ENCODE data around the gene NDUFS1. TPM values are rescaled to one million over a fixed set of nuclear protein-coding genes. Genes with fewer than 3 reads are reported as not detected.
"Not testable (repeated sequence)": the region's sequence is repeated elsewhere in the genome, so short reads cannot be mapped to it uniquely, and the experiment has no call there.

NDUFS1 gene
- total and polyA plus RNA-seq, 10 donors, result 9.0 to 93.6 (median 65.2) TPM

- Histone ChIP-seq H3K27me3 (replicated peaks in 1 of 7) (no peaks in the 10 kb centered on the region), H3K36me3 (peaks cover 12 to 100% (median 91%) of the 10 kb centered on the region in 6 donors), H3K4me1 (no peaks in the 10 kb centered on the region), H3K27ac (no peak overlapping the region), H3K4me3 (no peak overlapping the region), H3K9me3 (no peaks in the 10 kb centered on the region)
- TF ChIP-seq POLR2AphosphoS5 (IDR thresholded peaks at IDR 0.05) (no peak), POLR2A (IDR thresholded peaks at IDR 0.05) (no peak), CTCF (IDR thresholded peaks at IDR 0.05 in 8 of 11, conservative IDR thresholded peaks at IDR 0.05 in 3 of 11) (no peak)
- intact Hi-C loops (cut with DNase I; ENCODE audit: low total_unique reads), result no loop called here
- DNase-seq, result no peak
- 96 to 98% (median 96%) methylated on average over 2 of the region's 2 CpGs for WGBS, 5 donors
Measured at GRCh38 chr2:206144383-206144782, 14.9 kb downstream of the NDUFS1 start.

GRCh38 chr2:206143451-206143850 lies 15.8 kb downstream of the NDUFS1 start:
- H3K4me3 ChIP-seq, result no peak overlapping the region

GRCh38 chr2:206127656-206128055 lies 31.6 kb downstream of the NDUFS1 start:
- H3K36me3 ChIP-seq, result peaks cover 4 to 100% (median 95%) of the 10 kb centered on the region in 6 donors
- intact Hi-C loops (cut with DNase I; ENCODE audit: low total_unique reads), result no loop called here

More at GRCh38 chr2:206143451-206143850, 15.8 kb downstream of the NDUFS1 start:
- Histone ChIP-seq H3K4me1 (no peaks in the 10 kb centered on the region), H3K36me3 (peaks cover 12 to 100% (median 94%) of the 10 kb centered on the region in 6 donors), H3K27ac (no peak overlapping the region), H3K27me3 (replicated peaks in 1 of 7) (no peaks in the 10 kb centered on the region), H3K9me3 (no peaks in the 10 kb centered on the region)
- 95 to 96% (median 96%) methylated on average over 4 of the region's 4 CpGs for WGBS, 5 donors
- TF ChIP-seq POLR2AphosphoS5 (IDR thresholded peaks at IDR 0.05) (no peak), CTCF (IDR thresholded peaks at IDR 0.05 in 8 of 11, conservative IDR thresholded peaks at IDR 0.05 in 3 of 11) (no peak), POLR2A (IDR thresholded peaks at IDR 0.05) (no peak)
- intact Hi-C loops (cut with DNase I; ENCODE audit: low total_unique reads), result no loop called here
- no peak for DNase-seq

GRCh38 chr2:206125901-206126300 lies 33.3 kb downstream of the NDUFS1 start:
- no peak overlapping the region for H3K27ac ChIP-seq
- intact Hi-C loops (cut with DNase I; ENCODE audit: low total_unique reads), result no loop called here
- DNase-seq, result no peak
- H3K36me3 ChIP-seq, result peaks cover 4 to 100% (median 96%) of the 10 kb centered on the region in 6 donors
- no peaks in the 10 kb centered on the region for H3K4me1 ChIP-seq
- H3K27me3 ChIP-seq (replicated peaks in 1 of 7), result no peaks in the 10 kb centered on the region
- TF ChIP-seq POLR2A (IDR thresholded peaks at IDR 0.05) (no peak), CTCF (IDR thresholded peaks at IDR 0.05 in 8 of 11, conservative IDR thresholded peaks at IDR 0.05 in 3 of 11) (no peak), POLR2AphosphoS5 (IDR thresholded peaks at IDR 0.05) (no peak)
- H3K4me3 ChIP-seq, result no peak overlapping the region
- H3K9me3 ChIP-seq, result peaks cover 0 to 10% (median 7%) of the 10 kb centered on the region in 8 donors

More at GRCh38 chr2:206127656-206128055, 31.6 kb downstream of the NDUFS1 start:
- DNase-seq, result no peak
- no peaks in the 10 kb centered on the region for H3K27me3 ChIP-seq (replicated peaks in 1 of 7)
- no peak overlapping the region for H3K4me3 ChIP-seq
- no peak overlapping the region for H3K27ac ChIP-seq
- H3K4me1 ChIP-seq, result no peaks in the 10 kb centered on the region
- TF ChIP-seq CTCF (IDR thresholded peaks at IDR 0.05 in 8 of 11, conservative IDR thresholded peaks at IDR 0.05 in 3 of 11) (no peak), POLR2AphosphoS5 (IDR thresholded peaks at IDR 0.05) (no peak), POLR2A (IDR thresholded peaks at IDR 0.05) (no peak)
- H3K9me3 ChIP-seq, result no peaks in the 10 kb centered on the region

- Histone ChIP-seq H3K36me3 (peaks cover 5 to 97% (median 80%) of the 10 kb centered on the region in 6 donors), H3K9me3 (peaks cover 0 to 17% (median 16%) of the 10 kb centered on the region in 8 donors)
- H3K4me3 ChIP-seq; H3K27me3 ChIP-seq (replicated peaks in 1 of 7); intact Hi-C loops (cut with DNase I; ENCODE audit: low total_unique reads); H3K4me1 ChIP-seq; H3K27ac ChIP-seq; DNase-seq: not testable (repeated sequence)
- 97 to 100% (median 99%) methylated on average over 3 of the region's 3 CpGs for WGBS, 5 donors
Measured at GRCh38 chr2:206122569-206122968, 36.7 kb downstream of the NDUFS1 start.
